HUDEP-2 (cell line): Measurements from ENCODE around the gene TBC1D22A.
"Not testable (repeated sequence)": the region's sequence is repeated elsewhere in the genome, so short reads cannot be mapped to it uniquely, and the experiment has no call there.

Experiments used
- DNase-seq, 76 experiments: peaks; one replicate each; lab custom pipeline; 2025; ENCODE audit not compliant: unreplicated experiment in 76 of 76; lab: John Stamatoyannopoulos, UW

The TBC1D22A gene

GRCh38 chr22:46977656-46978343 is 215.3 kb downstream of the TBC1D22A start:
- no peak for DNase-seq

- DNase-seq = not testable (repeated sequence)
Observed at GRCh38 chr22:46978668-46979067, 216.2 kb downstream of the TBC1D22A start.

- no peak for DNase-seq
Observed at GRCh38 chr22:46979506-46979905, 217.1 kb downstream of the TBC1D22A start.

- no peak for DNase-seq
Observed at GRCh38 chr22:46980392-46980791, 217.9 kb downstream of the TBC1D22A start.

GRCh38 chr22:46982635-46983034 is 220.2 kb downstream of the TBC1D22A start:
- no peak for DNase-seq

- DNase-seq = no peak
Observed at GRCh38 chr22:46983046-46983445, 220.6 kb downstream of the TBC1D22A start.

GRCh38 chr22:46984751-46985506 is 222.5 kb downstream of the TBC1D22A start:
- no peak for DNase-seq

- no peak for DNase-seq
Observed at GRCh38 chr22:46985507-46985882, 223.0 kb downstream of the TBC1D22A start.

- no peak for DNase-seq
Observed at GRCh38 chr22:46986788-46987187, 224.3 kb downstream of the TBC1D22A start.

- no peak for DNase-seq
Observed at GRCh38 chr22:46990937-46991550, 228.6 kb downstream of the TBC1D22A start.

- DNase-seq = no peak
Observed at GRCh38 chr22:46991666-46992065, 229.2 kb downstream of the TBC1D22A start.

- DNase-seq = no peak
Observed at GRCh38 chr22:46992121-46992731, 229.8 kb downstream of the TBC1D22A start.

GRCh38 chr22:46993633-46994032 is 231.2 kb downstream of the TBC1D22A start:
- DNase-seq = no peak

GRCh38 chr22:46994265-46994664 is 231.8 kb downstream of the TBC1D22A start:
- DNase-seq = no peak

- no peak for DNase-seq
Observed at GRCh38 chr22:46994983-46995382, 232.5 kb downstream of the TBC1D22A start.

GRCh38 chr22:46995501-46996360 is 233.3 kb downstream of the TBC1D22A start:
- no peak for DNase-seq

- DNase-seq = peak in 4 of 76 experiments; percentile 2 to 9 (median 6)
Observed at GRCh38 chr22:46996595-46997310, 234.3 kb downstream of the TBC1D22A start.

- DNase-seq = no peak
Observed at GRCh38 chr22:46997311-46997970, 235.0 kb downstream of the TBC1D22A start.

GRCh38 chr22:46998331-46998730 is 235.9 kb downstream of the TBC1D22A start:
- DNase-seq = no peak
